Caco-2 (cell line): ENCODE measurements around the gene RNASEH2A. TPM values are rescaled to one million over a fixed set of nuclear protein-coding genes. Genes with fewer than 3 reads are reported as not detected.

Source experiments
- BruUV-seq: library from RNA; stranded (reverse); fragments of 400-500 nt; replicated peaks from 2 replicates; lab custom pipeline; 2021; lab: Mats Ljungman, UMichigan
- CTCF ChIA-PET: fragments of 300-600 bp; sonication (Branson Sonifier 250); formaldehyde crosslinking; loops from one replicate; lab custom pipeline; 2022; ENCODE audit warnings: antibody characterized with exemption; lab: Charles Lee
- POLR2A ChIA-PET: fragments of 300-600 bp; sonication (Branson Sonifier 250); formaldehyde crosslinking; loops from one replicate; lab custom pipeline; 2022; ENCODE audit warnings: antibody characterized with exemption; lab: Charles Lee
- DNase-seq, 2 experiments: peaks; one replicate each; pipeline versions ENCODE4 v3.0.0 to v3.0.0-alpha.2; 2020 to 2022
- H3K27me3 ChIP-seq: replicated peaks from 2 replicates; pipeline ENCODE4 v1.6.0; 2011; ENCODE audit warnings: low read length; ENCODE audit not compliant: control insufficient read depth, insufficient read depth
- H3K36me3 ChIP-seq: 2 replicates; pipeline ENCODE4 v1.5.1; 2011; ENCODE audit warnings: low read length; ENCODE audit not compliant: control insufficient read depth, insufficient read depth
- H3K4me1 ChIP-seq: fragments of 250-450 bp; sonication (Bioruptor Pico); 2 replicates; pipeline ENCODE4 v1.5.1; 2020; ENCODE audit warnings: mild to moderate bottlenecking
- H3K4me3 ChIP-seq: 2 replicates; pipeline ENCODE4 v1.5.1; 2011; ENCODE audit warnings: low read depth, mild to moderate bottlenecking, control low read depth, low read length
- H3K9me3 ChIP-seq: fragments of 250-450 bp; sonication (Bioruptor Pico); 2 replicates; pipeline ENCODE4 v1.5.1; 2020; ENCODE audit warnings: mild to moderate bottlenecking, moderate library complexity
- H3K27ac Mint-ChIP-seq: one replicate; pipeline ENCODE4 v1.8.0; 2022; ENCODE audit warnings: mixed read lengths; ENCODE audit not compliant: unreplicated experiment
- H3K27me3 Mint-ChIP-seq: one replicate; pipeline ENCODE4 v1.8.0; 2022; ENCODE audit warnings: mixed read lengths; ENCODE audit not compliant: insufficient read depth, unreplicated experiment
- H3K36me3 Mint-ChIP-seq: one replicate; pipeline ENCODE4 v1.8.0; 2022; ENCODE audit warnings: mild to moderate bottlenecking, mixed read lengths; ENCODE audit not compliant: insufficient read depth, unreplicated experiment
- H3K4me1 Mint-ChIP-seq: one replicate; pipeline ENCODE4 v1.8.0; 2022; ENCODE audit warnings: low read depth, mixed read lengths; ENCODE audit not compliant: unreplicated experiment
- H3K4me3 Mint-ChIP-seq: one replicate; pipeline ENCODE4 v1.8.0; 2022; ENCODE audit warnings: mild to moderate bottlenecking, moderate library complexity, mixed read lengths; ENCODE audit not compliant: unreplicated experiment
- H3K9me3 Mint-ChIP-seq: one replicate; pipeline ENCODE4 v1.8.0; 2022; ENCODE audit warnings: mixed read lengths; ENCODE audit not compliant: unreplicated experiment
- intact Hi-C: fragments of 100-400 bp; cut with micrococcal nuclease; formaldehyde crosslinking; loops from one replicate; pipeline ENCODE4 v1.10.0; 2022; ENCODE audit not compliant: unreplicated experiment
- total RNA-seq: library from RNA; stranded (reverse); gene quantifications from 2 replicates; pipeline ENCODE4 v1.2.3, GENCODE V29; 2022
- TF ChIP-seq, protein P1 (sequence below), 2 experiments: fragments of 200-600 bp in 1 of 2; IDR thresholded peaks; 1 replicate in 1 of 2; 2 replicates in 1 of 2; pipeline versions ENCODE4 v1.5.1 to v1.8.0; 2011 to 2022; ENCODE audit warnings: antibody characterized with exemption in 1 of 2, control low read depth in 1 of 2, inconsistent platforms in 1 of 2, low read depth in 1 of 2, low read length in 1 of 2, mild to moderate bottlenecking in 1 of 2, moderate library complexity in 1 of 2; ENCODE audit not compliant: insufficient read depth in 1 of 2, severe bottlenecking in 1 of 2, unreplicated experiment in 1 of 2

Gene RNASEH2A
- total RNA-seq, 1 experiment from 2014 or later, result 37.6 TPM

DNA sequence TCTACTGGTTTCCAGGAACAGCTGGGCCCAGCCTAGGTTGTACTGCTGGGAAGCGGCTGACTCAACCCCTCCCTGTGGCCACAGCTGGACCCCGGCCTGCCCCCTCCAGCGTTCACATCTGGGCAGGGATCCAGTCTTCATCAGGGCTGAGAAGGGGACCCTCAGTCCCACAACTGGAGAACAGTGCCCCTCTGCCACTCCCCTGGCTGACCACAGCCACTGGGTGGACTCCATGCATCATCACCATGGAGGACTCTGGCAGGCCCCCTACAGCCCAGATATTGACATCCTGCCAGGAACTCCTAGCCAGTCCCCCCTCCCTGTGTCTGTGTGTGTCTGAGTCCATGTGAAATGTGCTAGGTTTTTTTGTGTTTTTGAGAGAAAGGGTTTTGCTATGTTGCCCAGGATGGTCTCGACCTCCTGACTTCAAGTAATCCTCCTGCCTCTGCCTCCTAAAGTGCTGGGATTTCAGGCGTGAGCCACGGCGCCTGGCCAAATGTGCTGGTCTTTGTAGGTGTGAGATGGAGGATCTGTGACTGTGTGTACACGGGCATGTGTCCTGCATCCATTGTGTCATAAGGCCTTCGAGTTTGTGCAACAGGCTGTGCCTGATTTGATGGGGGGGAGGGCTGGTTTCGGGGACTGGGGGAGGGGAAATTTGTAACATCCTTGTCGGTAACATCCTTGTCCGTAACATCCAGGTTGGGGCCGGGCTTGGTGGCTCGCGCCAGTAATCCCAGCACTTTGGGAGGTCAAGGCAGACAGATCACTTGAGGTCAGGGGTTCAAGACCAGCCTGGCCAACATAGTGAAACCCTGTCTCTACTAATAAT lies 27.0 kb upstream of the RNASEH2A start:
- no peak for DNase-seq
- TF ChIP-seq, protein P1, sequence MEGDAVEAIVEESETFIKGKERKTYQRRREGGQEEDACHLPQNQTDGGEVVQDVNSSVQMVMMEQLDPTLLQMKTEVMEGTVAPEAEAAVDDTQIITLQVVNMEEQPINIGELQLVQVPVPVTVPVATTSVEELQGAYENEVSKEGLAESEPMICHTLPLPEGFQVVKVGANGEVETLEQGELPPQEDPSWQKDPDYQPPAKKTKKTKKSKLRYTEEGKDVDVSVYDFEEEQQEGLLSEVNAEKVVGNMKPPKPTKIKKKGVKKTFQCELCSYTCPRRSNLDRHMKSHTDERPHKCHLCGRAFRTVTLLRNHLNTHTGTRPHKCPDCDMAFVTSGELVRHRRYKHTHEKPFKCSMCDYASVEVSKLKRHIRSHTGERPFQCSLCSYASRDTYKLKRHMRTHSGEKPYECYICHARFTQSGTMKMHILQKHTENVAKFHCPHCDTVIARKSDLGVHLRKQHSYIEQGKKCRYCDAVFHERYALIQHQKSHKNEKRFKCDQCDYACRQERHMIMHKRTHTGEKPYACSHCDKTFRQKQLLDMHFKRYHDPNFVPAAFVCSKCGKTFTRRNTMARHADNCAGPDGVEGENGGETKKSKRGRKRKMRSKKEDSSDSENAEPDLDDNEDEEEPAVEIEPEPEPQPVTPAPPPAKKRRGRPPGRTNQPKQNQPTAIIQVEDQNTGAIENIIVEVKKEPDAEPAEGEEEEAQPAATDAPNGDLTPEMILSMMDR (IDR thresholded peaks at IDR 0.05; ENCODE audit: insufficient read depth in 1 of 2, low read depth in 1 of 2, low read length in 1 of 2, severe bottlenecking in 1 of 2, unreplicated experiment in 1 of 2), result no peak
- Mint-ChIP-seq H3K4me1 (peaks cover 11% of the 10 kb centered on the region), H3K4me3 (peak overlapping the region; percentile 30), H3K36me3 (peaks cover 19% of the 10 kb centered on the region), H3K27ac (no peak overlapping the region), H3K9me3 (no peaks in the 10 kb centered on the region), H3K27me3 (no peaks in the 10 kb centered on the region)
- H3K9me3 ChIP-seq, result no peaks in the 10 kb centered on the region
- H3K4me1 ChIP-seq, result peaks cover 30% of the 10 kb centered on the region
- H3K4me3 ChIP-seq, result peak overlapping the region; percentile 53
- BruUV-seq, result no TSS peak
- H3K36me3 ChIP-seq, result no peaks in the 10 kb centered on the region
- intact Hi-C loops, result loop anchor here (5.0 kb wide), 1 partner anchor 57 kb away; the partner anchor contains the start of gene TNPO2
- H3K27me3 ChIP-seq, result no peaks in the 10 kb centered on the region
- ChIA-PET POLR2A (interaction anchor here (0.9 to 2.5 kb wide), 2 partner anchors 10 to 13 kb away, joined by 4 to 36 read pairs; partner anchors contain the start of gene JUNB), CTCF (interaction anchor here (2.5 kb wide), 1 partner anchor 18 kb away, joined by 20 read pairs; no protein-coding TSS in a partner anchor)

DNA sequence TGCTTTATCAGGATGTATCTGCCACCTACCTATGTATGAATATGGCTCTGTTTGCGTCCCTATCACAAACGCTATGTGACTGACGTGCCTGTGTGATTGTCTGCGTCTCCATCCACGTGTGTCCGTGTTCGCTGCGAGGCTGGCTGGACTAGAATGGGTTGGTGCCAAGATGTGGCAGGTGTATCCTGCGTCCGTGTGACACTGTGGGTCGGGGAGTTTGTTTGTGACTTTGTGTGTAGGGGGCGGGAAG lies 24.3 kb upstream of the RNASEH2A start:
- Histone ChIP-seq H3K4me3 (peak overlapping the region; percentile 50), H3K9me3 (no peaks in the 10 kb centered on the region), H3K4me1 (peaks cover 32% of the 10 kb centered on the region), H3K27me3 (no peaks in the 10 kb centered on the region), H3K36me3 (no peaks in the 10 kb centered on the region)
- no TSS peak for BruUV-seq
- no peak for DNase-seq
- TF ChIP-seq, protein P1 (IDR thresholded peaks at IDR 0.05; ENCODE audit: insufficient read depth in 1 of 2, low read depth in 1 of 2, low read length in 1 of 2, severe bottlenecking in 1 of 2, unreplicated experiment in 1 of 2), result no peak
- H3K27me3 Mint-ChIP-seq, result no peaks in the 10 kb centered on the region
- H3K36me3 Mint-ChIP-seq, result peaks cover 6% of the 10 kb centered on the region
- no peak overlapping the region for H3K4me3 Mint-ChIP-seq
- intact Hi-C loops, result loop anchor here (1.0 kb wide), 1 partner anchor 8 kb away; no protein-coding TSS in a partner anchor
- peaks cover 6% of the 10 kb centered on the region for H3K4me1 Mint-ChIP-seq
- H3K9me3 Mint-ChIP-seq, result no peaks in the 10 kb centered on the region
- no peak overlapping the region for H3K27ac Mint-ChIP-seq
- POLR2A ChIA-PET, result interaction anchor here (1.3 kb wide), 1 partner anchor 10 kb away, joined by 36 read pairs; the partner anchor contains the start of gene JUNB
- CTCF ChIA-PET, result interaction anchor here (0.7 to 1.0 kb wide), 2 partner anchors 24 to 66 kb away, joined by 3 to 4 read pairs; partner anchors contain the start of gene RNASEH2A

DNA sequence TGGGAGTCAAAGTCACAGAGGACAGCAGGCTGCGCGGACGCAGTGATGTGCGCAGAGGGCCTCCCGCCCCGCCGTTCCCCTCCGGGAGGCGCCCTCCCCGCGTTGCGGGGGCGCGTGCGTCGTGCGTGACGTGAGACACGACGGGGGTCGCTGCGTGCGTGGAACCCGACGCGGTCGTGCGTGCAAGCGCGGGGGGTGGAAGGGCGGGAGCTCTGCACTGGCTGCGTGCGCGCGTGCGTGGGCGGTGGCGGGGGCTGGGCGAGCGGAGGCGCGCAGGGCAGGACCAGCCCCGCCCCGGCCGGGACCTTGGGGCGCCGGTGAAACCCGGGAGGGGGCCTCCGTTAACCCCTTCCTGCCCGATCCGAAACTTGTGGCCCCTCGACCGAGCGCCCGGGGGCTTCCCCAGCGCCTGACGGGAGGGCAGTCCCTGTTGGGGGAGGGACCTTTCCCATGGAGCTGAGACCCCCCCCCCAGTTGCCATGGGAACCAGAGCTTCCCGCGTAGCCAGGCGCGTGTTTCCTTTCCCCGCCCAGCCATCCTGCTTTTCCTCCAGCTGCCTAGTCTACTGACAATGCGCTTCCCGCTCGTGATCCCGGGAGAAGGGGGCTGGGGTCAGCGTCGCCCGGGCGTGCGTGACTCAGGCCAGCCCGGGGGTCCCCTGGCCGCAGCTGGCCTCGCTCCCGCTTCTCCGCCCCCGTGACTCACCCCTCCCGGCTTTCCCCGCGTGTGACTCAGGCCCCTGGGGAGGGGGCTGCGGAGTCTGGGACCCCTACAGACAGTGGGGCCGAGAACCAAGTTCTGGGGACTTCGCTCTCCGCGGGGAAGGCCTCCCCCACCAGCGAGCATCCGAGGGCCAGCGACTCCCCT lies 23.7 kb upstream of the RNASEH2A start:
- no TSS peak for BruUV-seq
- Histone ChIP-seq H3K27me3 (no peaks in the 10 kb centered on the region), H3K36me3 (no peaks in the 10 kb centered on the region), H3K4me3 (peak overlapping the region; percentile 50), H3K4me1 (peaks cover 32% of the 10 kb centered on the region), H3K9me3 (no peaks in the 10 kb centered on the region)
- CTCF ChIA-PET, result interaction anchor here (0.7 to 1.0 kb wide), 3 partner anchors 10 to 65 kb away, joined by 3 to 4 read pairs (median 4); partner anchors contain the start of gene RNASEH2A
- POLR2A ChIA-PET, result interaction anchor here (1.3 kb wide), 1 partner anchor 10 kb away, joined by 36 read pairs; the partner anchor contains the start of gene JUNB
- Mint-ChIP-seq H3K27me3 (no peaks in the 10 kb centered on the region), H3K4me1 (peaks cover 6% of the 10 kb centered on the region), H3K36me3 (peaks cover 6% of the 10 kb centered on the region), H3K9me3 (no peaks in the 10 kb centered on the region), H3K4me3 (no peak overlapping the region), H3K27ac (no peak overlapping the region)
- DNase-seq, result peak; percentile 81 to 83
- intact Hi-C loops, result loop anchor here (1.0 kb wide), 1 partner anchor 8 kb away; no protein-coding TSS in a partner anchor
- TF ChIP-seq, protein P1 (IDR thresholded peaks at IDR 0.05; ENCODE audit: insufficient read depth in 1 of 2, low read depth in 1 of 2, low read length in 1 of 2, severe bottlenecking in 1 of 2, unreplicated experiment in 1 of 2), result no peak
